GM23338 (cell line): ENCODE measurements around the gene MAD1L1. TPM values are rescaled to one million over a fixed set of nuclear protein-coding genes. Genes with fewer than 3 reads are reported as not detected.
A peak's percentile ranks its signal among the peaks of the same experiment; 100 is the strongest.

Source experiments
- ATAC-seq: fragments of 200-7000 bp; cut with Tn5 transposase; 3 replicates; pipeline ENCODE4 v1.9.1; 2020
- DNase-seq: peaks from one replicate; pipeline ENCODE4 v3.0.0-alpha.2; 2015; ENCODE audit warnings: low spot score
- H2AFZ ChIP-seq: fragments of 200-600 bp; sonication (generic); 2 replicates; pipeline ENCODE4 v1.8.0; 2016; ENCODE audit warnings: antibody characterized with exemption, mild to moderate bottlenecking, moderate library complexity
- H3F3A ChIP-seq: fragments of 200-600 bp; sonication (generic); replicated peaks from 2 replicates; pipeline ENCODE4 v1.8.0; 2017; ENCODE audit warnings: antibody characterized with exemption, mixed run types, low read depth
- H3K27ac ChIP-seq: fragments of 200-600 bp; sonication (generic); 2 replicates; pipeline ENCODE4 v1.6.1; 2016; ENCODE audit warnings: low read depth
- H3K27me3 ChIP-seq: fragments of 200-600 bp; sonication (generic); 2 replicates; pipeline ENCODE4 v1.8.0; 2016; ENCODE audit warnings: mild to moderate bottlenecking, mixed run types, moderate library complexity; ENCODE audit not compliant: insufficient read depth
- H3K36me3 ChIP-seq: fragments of 200-600 bp; sonication (generic); 2 replicates; pipeline ENCODE4 v1.8.0; 2016; ENCODE audit warnings: mild to moderate bottlenecking; ENCODE audit not compliant: insufficient read depth
- H3K4me1 ChIP-seq: fragments of 200-600 bp; sonication (generic); 2 replicates; pipeline ENCODE4 v1.8.0; 2016; ENCODE audit warnings: mild to moderate bottlenecking, moderate library complexity; ENCODE audit not compliant: insufficient read depth
- H3K4me2 ChIP-seq: fragments of 200-600 bp; sonication (generic); 2 replicates; pipeline ENCODE4 v1.7.1; 2017; ENCODE audit warnings: mixed run types
- H3K4me3 ChIP-seq: fragments of 200-600 bp; sonication (generic); 2 replicates; pipeline ENCODE4 v1.6.1; 2016; ENCODE audit warnings: mixed run types
- H3K79me2 ChIP-seq: fragments of 200-600 bp; sonication (generic); replicated peaks from 2 replicates; pipeline ENCODE4 v1.8.0; 2017; ENCODE audit warnings: mild to moderate bottlenecking; ENCODE audit not compliant: insufficient read depth
- H3K9me2 ChIP-seq: fragments of 200-600 bp; sonication (generic); 2 replicates; pipeline ENCODE4 v1.8.0; 2017; ENCODE audit not compliant: insufficient read depth
- H4K20me1 ChIP-seq: fragments of 200-600 bp; sonication (generic); replicated peaks from 2 replicates; pipeline ENCODE4 v1.8.0; 2017; ENCODE audit warnings: mild to moderate bottlenecking; ENCODE audit not compliant: insufficient read depth
- H3K27ac Mint-ChIP-seq: 2 replicates; pipeline ENCODE4 v1.8.0; 2020; ENCODE audit warnings: inconsistent platforms, mild to moderate bottlenecking, moderate library complexity, mixed read lengths
- H3K27me3 Mint-ChIP-seq: 3 replicates; pipeline ENCODE4 v1.8.0; 2022; ENCODE audit warnings: low read depth, mild to moderate bottlenecking, moderate library complexity, mixed read lengths, inconsistent platforms; ENCODE audit not compliant: insufficient read depth, poor library complexity
- H3K36me3 Mint-ChIP-seq: 3 replicates; pipeline ENCODE4 v1.8.0; 2021; ENCODE audit warnings: low read depth, mild to moderate bottlenecking, inconsistent platforms, moderate library complexity, mixed read lengths
- H3K4me1 Mint-ChIP-seq: 3 replicates; pipeline ENCODE4 v1.8.0; 2020; ENCODE audit warnings: mild to moderate bottlenecking, inconsistent platforms, mixed read lengths
- H3K4me3 Mint-ChIP-seq: 3 replicates; pipeline ENCODE4 v1.8.0; 2021; ENCODE audit warnings: moderate library complexity, mild to moderate bottlenecking, inconsistent platforms, mixed read lengths
- H3K9me3 Mint-ChIP-seq: 3 replicates; pipeline ENCODE4 v1.8.0; 2020; ENCODE audit warnings: moderate library complexity, mild to moderate bottlenecking, inconsistent platforms, mixed read lengths
- EZH2phosphoT487 ChIP-seq: fragments of 200-600 bp; sonication (generic); IDR thresholded peaks from one replicate; pipeline ENCODE4 v1.8.1; 2018; ENCODE audit warnings: antibody characterized with exemption; ENCODE audit not compliant: unreplicated experiment
- JUNB ChIP-seq: IDR thresholded peaks from one replicate; pipeline ENCODE4 v1.6.1; 2016; ENCODE audit warnings: antibody characterized with exemption; ENCODE audit not compliant: unreplicated experiment
- NANOG ChIP-seq: IDR thresholded peaks from 2 replicates; pipeline ENCODE4 v1.6.1; 2016; ENCODE audit warnings: antibody characterized with exemption, borderline replicate concordance
- STAT1 ChIP-seq: IDR thresholded peaks from one replicate; pipeline ENCODE4 v1.6.1; 2016; ENCODE audit warnings: antibody characterized with exemption; ENCODE audit not compliant: unreplicated experiment
- ZNF331 ChIP-seq: fragments of 250-450 bp; sonication (Bioruptor Pico); IDR thresholded peaks from 2 replicates; pipeline ENCODE4 v1.5.0; 2020; ENCODE audit warnings: low read depth, mild to moderate bottlenecking, moderate library complexity
- polyA plus RNA-seq: library from polyadenylated mRNA; unstranded; fragments of >200 nt; fragmentation: Nextera tagmentation; extraction: Ambion mirVana; gene quantifications from 2 replicates; pipeline ENCODE4 v1.2.1, GENCODE V29; 2016
- total RNA-seq: library from RNA; depleted of rRNA; stranded (reverse); fragments of >200 nt; shearing (Covaris generic); gene quantifications from 2 replicates; pipeline ENCODE4 v1.2.3, GENCODE V29; 2014
- TF ChIP-seq, protein P1 (sequence below): IDR thresholded peaks from 2 replicates; pipeline ENCODE4 v1.6.1; 2016; ENCODE audit warnings: antibody characterized with exemption
- TF ChIP-seq, protein P2 (sequence below): IDR thresholded peaks from one replicate; pipeline ENCODE4 v1.6.1; 2018; ENCODE audit warnings: antibody characterized with exemption; ENCODE audit not compliant: unreplicated experiment

Gene MAD1L1
- total and polyA plus RNA-seq, 2 experiments from 2014 or later: 40.3 to 59.3 TPM

DNA sequence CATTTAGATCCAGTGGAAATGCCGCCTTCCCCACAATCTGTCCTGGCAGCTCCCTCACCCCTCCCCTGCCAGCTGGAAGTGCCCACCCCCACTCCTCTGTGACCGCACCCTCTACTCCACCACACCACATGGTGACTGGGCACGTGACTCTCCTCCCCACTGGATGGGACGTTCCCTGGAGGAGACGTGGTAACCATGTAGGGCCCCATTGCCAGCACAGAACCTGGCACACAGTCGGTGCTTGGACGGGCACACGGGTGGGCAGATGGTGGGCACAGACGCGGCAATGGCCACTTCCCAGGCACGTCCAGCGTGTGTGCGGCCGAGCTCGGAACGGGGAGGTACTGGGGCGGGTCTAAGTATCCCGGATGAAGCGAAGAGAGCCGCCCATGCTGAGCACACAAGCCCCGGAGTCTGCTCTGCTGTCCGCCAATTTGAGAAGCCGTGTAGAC, 245.6 kb downstream of the MAD1L1 start (continued):
- TF ChIP-seq, protein P1, sequence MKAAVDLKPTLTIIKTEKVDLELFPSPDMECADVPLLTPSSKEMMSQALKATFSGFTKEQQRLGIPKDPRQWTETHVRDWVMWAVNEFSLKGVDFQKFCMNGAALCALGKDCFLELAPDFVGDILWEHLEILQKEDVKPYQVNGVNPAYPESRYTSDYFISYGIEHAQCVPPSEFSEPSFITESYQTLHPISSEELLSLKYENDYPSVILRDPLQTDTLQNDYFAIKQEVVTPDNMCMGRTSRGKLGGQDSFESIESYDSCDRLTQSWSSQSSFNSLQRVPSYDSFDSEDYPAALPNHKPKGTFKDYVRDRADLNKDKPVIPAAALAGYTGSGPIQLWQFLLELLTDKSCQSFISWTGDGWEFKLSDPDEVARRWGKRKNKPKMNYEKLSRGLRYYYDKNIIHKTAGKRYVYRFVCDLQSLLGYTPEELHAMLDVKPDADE: no peak
- TF ChIP-seq NANOG (no peak), JUNB (no peak), EZH2phosphoT487 (no peak), STAT1 (no peak)
- TF ChIP-seq, protein P2, sequence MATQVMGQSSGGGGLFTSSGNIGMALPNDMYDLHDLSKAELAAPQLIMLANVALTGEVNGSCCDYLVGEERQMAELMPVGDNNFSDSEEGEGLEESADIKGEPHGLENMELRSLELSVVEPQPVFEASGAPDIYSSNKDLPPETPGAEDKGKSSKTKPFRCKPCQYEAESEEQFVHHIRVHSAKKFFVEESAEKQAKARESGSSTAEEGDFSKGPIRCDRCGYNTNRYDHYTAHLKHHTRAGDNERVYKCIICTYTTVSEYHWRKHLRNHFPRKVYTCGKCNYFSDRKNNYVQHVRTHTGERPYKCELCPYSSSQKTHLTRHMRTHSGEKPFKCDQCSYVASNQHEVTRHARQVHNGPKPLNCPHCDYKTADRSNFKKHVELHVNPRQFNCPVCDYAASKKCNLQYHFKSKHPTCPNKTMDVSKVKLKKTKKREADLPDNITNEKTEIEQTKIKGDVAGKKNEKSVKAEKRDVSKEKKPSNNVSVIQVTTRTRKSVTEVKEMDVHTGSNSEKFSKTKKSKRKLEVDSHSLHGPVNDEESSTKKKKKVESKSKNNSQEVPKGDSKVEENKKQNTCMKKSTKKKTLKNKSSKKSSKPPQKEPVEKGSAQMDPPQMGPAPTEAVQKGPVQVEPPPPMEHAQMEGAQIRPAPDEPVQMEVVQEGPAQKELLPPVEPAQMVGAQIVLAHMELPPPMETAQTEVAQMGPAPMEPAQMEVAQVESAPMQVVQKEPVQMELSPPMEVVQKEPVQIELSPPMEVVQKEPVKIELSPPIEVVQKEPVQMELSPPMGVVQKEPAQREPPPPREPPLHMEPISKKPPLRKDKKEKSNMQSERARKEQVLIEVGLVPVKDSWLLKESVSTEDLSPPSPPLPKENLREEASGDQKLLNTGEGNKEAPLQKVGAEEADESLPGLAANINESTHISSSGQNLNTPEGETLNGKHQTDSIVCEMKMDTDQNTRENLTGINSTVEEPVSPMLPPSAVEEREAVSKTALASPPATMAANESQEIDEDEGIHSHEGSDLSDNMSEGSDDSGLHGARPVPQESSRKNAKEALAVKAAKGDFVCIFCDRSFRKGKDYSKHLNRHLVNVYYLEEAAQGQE: no peak

DNA sequence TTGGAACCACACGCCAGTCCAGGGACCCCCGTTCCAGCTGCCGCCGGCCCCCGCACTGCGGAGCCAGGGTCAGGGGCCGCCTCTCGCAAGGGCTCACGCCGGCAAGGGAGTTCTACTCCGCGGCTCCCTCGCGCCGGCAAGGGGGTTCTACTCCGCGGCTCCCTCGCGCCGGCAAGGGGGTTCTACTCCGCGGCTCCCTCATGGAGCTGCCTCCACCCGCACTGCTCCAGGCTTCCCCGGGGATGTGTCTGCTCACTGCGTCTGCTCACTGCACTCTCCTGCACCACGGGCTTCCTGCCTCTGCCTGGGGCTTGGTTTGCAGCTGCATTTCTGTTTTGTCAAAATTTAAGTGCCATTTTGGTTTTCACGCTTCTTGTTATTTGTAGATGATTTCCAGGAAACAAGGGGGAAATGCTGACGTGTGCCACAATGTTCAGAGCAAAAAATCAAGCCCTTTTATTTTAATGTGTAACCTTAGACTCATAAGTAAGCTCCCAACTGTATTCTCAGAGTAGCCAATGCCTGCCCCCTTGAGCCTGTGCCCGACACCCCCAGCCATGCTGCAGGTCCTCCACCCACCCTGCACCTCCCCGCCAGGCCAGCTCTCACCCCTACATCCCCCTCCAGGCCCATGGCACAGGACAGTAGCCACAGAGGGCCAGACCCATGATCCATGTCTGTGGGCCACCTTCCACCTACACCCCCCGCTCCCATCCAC, 246.2 kb downstream of the MAD1L1 start:
- DNase-seq: no peak
- Histone ChIP-seq H3K4me1 (no peaks in the 10 kb centered on the region), H4K20me1 (no peaks in the 10 kb centered on the region), H3K9me2 (no peaks in the 10 kb centered on the region), H3K27ac (no peak overlapping the region), H3K27me3 (no peaks in the 10 kb centered on the region), H3K4me3 (no peak overlapping the region), H3F3A (no peaks in the 10 kb centered on the region), H2AFZ (no peak overlapping the region), H3K79me2 (0 out of 2 replicates have a peak, but pooled peaks cover 4% of the 10 kb centered on the region), H3K36me3 (no peaks in the 10 kb centered on the region), H3K4me2 (no peak overlapping the region)
- peaks cover 3% of the 10 kb centered on the region for H3K27me3 Mint-ChIP-seq
- no peaks in the 10 kb centered on the region for H3K36me3 Mint-ChIP-seq
- H3K27ac Mint-ChIP-seq: peak overlapping the region; percentile 56; the same call in 1 of the 2 replicates
- no peak overlapping the region for H3K4me3 Mint-ChIP-seq
- H3K4me1 Mint-ChIP-seq: no peaks in the 10 kb centered on the region; the same call in 2 of the 3 replicates
- no peak for ATAC-seq
- H3K9me3 Mint-ChIP-seq: no peaks in the 10 kb centered on the region
- TF ChIP-seq, protein P1: no peak
- no peak for TF ChIP-seq ZNF331 (CRISPR knock-in tag)
- no peak for TF ChIP-seq EZH2phosphoT487
- TF ChIP-seq, protein P2: no peak
